ENCODE data around the gene IGFL1. TPM values are rescaled to one million over a fixed set of nuclear protein-coding genes. Genes with fewer than 3 reads are reported as not detected.

IGFL1 gene
- total RNA-seq: not detected in 2 replicates

DNA sequence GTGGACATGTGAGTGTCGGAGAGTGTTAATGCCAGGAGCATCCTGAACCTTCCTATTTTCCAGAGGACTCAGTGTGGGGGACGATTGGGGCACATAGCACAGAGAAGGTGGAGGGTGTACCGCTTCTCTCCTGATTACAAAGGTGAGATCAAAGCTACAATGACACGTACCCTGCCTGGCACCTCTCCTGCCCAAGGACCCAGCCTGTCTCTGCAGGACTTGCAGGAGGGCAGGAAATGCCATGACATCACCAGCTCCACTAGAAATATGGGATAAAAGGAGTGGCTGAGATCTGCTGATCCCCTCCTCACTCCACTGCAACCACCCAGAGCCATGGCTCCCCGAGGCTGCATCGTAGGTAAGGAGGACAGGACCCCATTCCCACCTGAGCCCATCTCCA is at the start of gene IGFL1:
Gene IGFL1, plus strand, starts transcription at position 301 of the 400 bp plus-strand sequence. Its CDS starts 33 bp downstream, at position 334.

Other genes starting within 250 kb of the IGFL1 start
- gene CCDC61, start 234.3 kb upstream of the IGFL1 start, total RNA-seq: 7.1 and 8.2 TPM in 2 replicates
- not detected in 2 replicates for gene PGLYRP1, start 206.7 kb upstream of the IGFL1 start, total RNA-seq
- gene IGFL4, start 188.7 kb upstream of the IGFL1 start, total RNA-seq: not detected in 2 replicates
- 0.19 TPM in 1 of 2 replicates, not detected in the other for gene IGFL3, start 105.1 kb upstream of the IGFL1 start, total RNA-seq
- not detected in 2 replicates for gene IGFL2, start 81.5 kb upstream of the IGFL1 start, total RNA-seq
- 11.0 and 41.9 TPM in 2 replicates for gene HIF3A, start 67.3 kb downstream of the IGFL1 start, total RNA-seq
- 68.0 and 93.9 TPM in 2 replicates for gene PPP5C, start 117.3 kb downstream of the IGFL1 start, total RNA-seq
- gene CCDC8, start 183.8 kb downstream of the IGFL1 start, total RNA-seq: 0.19 and 0.32 TPM in 2 replicates
- gene PNMA8C, start 199.2 kb downstream of the IGFL1 start, total RNA-seq: not detected in 2 replicates
- gene PNMA8A, start 241.8 kb downstream of the IGFL1 start, total RNA-seq: 0.19 TPM in 1 of 2 replicates, not detected in the other